Activated naive CD4-positive, alpha-beta T cell treated with Interleukin-2 at 50 U/mL for 16 hours (primary cell): ENCODE data around the gene RAB40B.
A peak's percentile ranks its signal among the peaks of the same experiment; 100 is the strongest.

Experiments
- DNase-seq: peaks from one replicate; pipeline ENCODE4 v3.0.0-alpha.2; 2020

Gene RAB40B

GRCh38 chr17:82713071-82713723 lies 14.7 kb upstream of the RAB40B start:
- DNase-seq: no peak

- DNase-seq: no peak
These were observed 12.2 kb upstream of the RAB40B start for GRCh38 chr17:82710499-82711232.

GRCh38 chr17:82709676-82710498 lies 11.4 kb upstream of the RAB40B start:
- DNase-seq: no peak

GRCh38 chr17:82709024-82709675 lies 10.7 kb upstream of the RAB40B start:
- no peak for DNase-seq

- no peak for DNase-seq
These were observed 7.3 kb upstream of the RAB40B start for GRCh38 chr17:82705756-82706155.

- DNase-seq: no peak
These were observed 6.4 kb upstream of the RAB40B start for GRCh38 chr17:82704886-82705285.

GRCh38 chr17:82703935-82704865 lies 5.7 kb upstream of the RAB40B start:
- DNase-seq: no peak

- no peak for DNase-seq
These were observed 4.7 kb upstream of the RAB40B start for GRCh38 chr17:82703036-82703745.

- DNase-seq: no peak
These were observed 3.9 kb upstream of the RAB40B start for GRCh38 chr17:82702231-82702927.

GRCh38 chr17:82699551-82699950 lies 1.1 kb upstream of the RAB40B start:
- DNase-seq: no peak

GRCh38 chr17:82698974-82699442 lies 510 bp upstream of the RAB40B start:
- DNase-seq: no peak

GRCh38 chr17:82697808-82698064 lies 762 bp downstream of the RAB40B start:
- no peak for DNase-seq

GRCh38 chr17:82696916-82697807 lies 1.3 kb downstream of the RAB40B start:
- DNase-seq: peak; percentile 17

- DNase-seq: no peak
These were observed 2.2 kb downstream of the RAB40B start for GRCh38 chr17:82696259-82696658.

GRCh38 chr17:82694647-82695046 lies 3.9 kb downstream of the RAB40B start:
- no peak for DNase-seq

GRCh38 chr17:82693168-82693867 lies 5.2 kb downstream of the RAB40B start:
- DNase-seq: no peak

- no peak for DNase-seq
These were observed 6.2 kb downstream of the RAB40B start for GRCh38 chr17:82692268-82692667.

GRCh38 chr17:82691714-82692113 lies 6.8 kb downstream of the RAB40B start:
- DNase-seq: no peak
